AG04450 (cell line): ENCODE data around the gene FNDC11. TPM values are rescaled to one million over a fixed set of nuclear protein-coding genes. Genes with fewer than 3 reads are reported as not detected.

Experiments used
- CTCF ChIA-PET: fragments of 300-600, 350-600 bp; formaldehyde crosslinking; extraction: SDS; loops from one replicate; lab custom pipeline; 2022; ENCODE audit warnings: antibody characterized with exemption, inconsistent platforms; lab: Charles Lee
- POLR2A ChIA-PET: fragments of 350-600 bp; formaldehyde crosslinking; extraction: SDS; loops from one replicate; lab custom pipeline; 2021; ENCODE audit warnings: antibody characterized with exemption, inconsistent platforms; lab: Yijun Ruan, JAX
- DNase-seq: peaks from one replicate; pipeline ENCODE4 v3.0.0-alpha.2; 2011; ENCODE audit warnings: low read depth, low spot score
- H3K27ac ChIP-seq: one replicate; pipeline ENCODE4 v1.5.1; 2012; ENCODE audit warnings: low read depth, low read length, control low read depth
- H3K27me3 ChIP-seq: one replicate; pipeline ENCODE4 v1.6.0; 2012; ENCODE audit warnings: low read length; ENCODE audit not compliant: control insufficient read depth, insufficient read depth
- H3K4me3 ChIP-seq: 2 replicates; pipeline ENCODE4 v1.5.1; 2011; ENCODE audit warnings: mild to moderate bottlenecking, low read depth, low read length, control low read depth
- H3K9me3 ChIP-seq: 2 replicates; pipeline ENCODE4 v1.5.1; 2012; ENCODE audit warnings: low read length; ENCODE audit not compliant: control insufficient read depth, insufficient read depth
- CTCF ChIP-seq: IDR thresholded peaks from 2 replicates; pipeline ENCODE4 v1.5.1; 2011; ENCODE audit warnings: low read depth, low read length, control low read depth, inconsistent platforms
- polyA plus RNA-seq: library from polyadenylated mRNA; depleted of rRNA; stranded (reverse); fragments of >200 nt; gene quantifications from 2 replicates; pipeline ENCODE4 v1.2.3, GENCODE V29; 2011

The FNDC11 gene
- polyA plus RNA-seq, 1 experiment, result 0.64 TPM

- Histone ChIP-seq H3K27me3 (peaks cover 6% of the 10 kb centered on the region), H3K9me3 (no peaks in the 10 kb centered on the region; the same call in 1 of the 2 replicates), H3K4me3 (no peak overlapping the region), H3K27ac (no peak overlapping the region)
- TF ChIP-seq CTCF, result no peak
- DNase-seq, result no peak
- ChIA-PET POLR2A (interaction anchor here (1.8 kb wide), 2 partner anchors 18 to 326 kb away, joined by 8 to 12 read pairs; partner anchors contain the start of genes PPDPF and TPD52L2), CTCF (interaction anchor here (1.1 to 2.7 kb wide), 4 partner anchors 14 to 434 kb away, joined by 3 to 24 read pairs (median 7); no protein-coding TSS in a partner anchor)
Measured at GRCh38 chr20:63539092-63539430, 14.9 kb upstream of the FNDC11 start.

- POLR2A ChIA-PET, result interaction anchor here (0.6 kb wide), 1 partner anchor 606 kb away, joined by 3 read pairs; no protein-coding TSS in a partner anchor
- no peak overlapping the region for H3K27ac ChIP-seq
- no peak for TF ChIP-seq CTCF
- H3K27me3 ChIP-seq, result peaks cover 5% of the 10 kb centered on the region
- no peak overlapping the region for H3K4me3 ChIP-seq
- H3K9me3 ChIP-seq, result no peaks in the 10 kb centered on the region; the same call in 1 of the 2 replicates
- DNase-seq, result no peak
- CTCF ChIA-PET, result interaction anchor here (1.4 to 2.7 kb wide), 2 partner anchors 324 to 433 kb away, joined by 4 to 24 read pairs; no protein-coding TSS in a partner anchor
Measured at GRCh38 chr20:63539441-63540370, 14.3 kb upstream of the FNDC11 start.

DNA sequence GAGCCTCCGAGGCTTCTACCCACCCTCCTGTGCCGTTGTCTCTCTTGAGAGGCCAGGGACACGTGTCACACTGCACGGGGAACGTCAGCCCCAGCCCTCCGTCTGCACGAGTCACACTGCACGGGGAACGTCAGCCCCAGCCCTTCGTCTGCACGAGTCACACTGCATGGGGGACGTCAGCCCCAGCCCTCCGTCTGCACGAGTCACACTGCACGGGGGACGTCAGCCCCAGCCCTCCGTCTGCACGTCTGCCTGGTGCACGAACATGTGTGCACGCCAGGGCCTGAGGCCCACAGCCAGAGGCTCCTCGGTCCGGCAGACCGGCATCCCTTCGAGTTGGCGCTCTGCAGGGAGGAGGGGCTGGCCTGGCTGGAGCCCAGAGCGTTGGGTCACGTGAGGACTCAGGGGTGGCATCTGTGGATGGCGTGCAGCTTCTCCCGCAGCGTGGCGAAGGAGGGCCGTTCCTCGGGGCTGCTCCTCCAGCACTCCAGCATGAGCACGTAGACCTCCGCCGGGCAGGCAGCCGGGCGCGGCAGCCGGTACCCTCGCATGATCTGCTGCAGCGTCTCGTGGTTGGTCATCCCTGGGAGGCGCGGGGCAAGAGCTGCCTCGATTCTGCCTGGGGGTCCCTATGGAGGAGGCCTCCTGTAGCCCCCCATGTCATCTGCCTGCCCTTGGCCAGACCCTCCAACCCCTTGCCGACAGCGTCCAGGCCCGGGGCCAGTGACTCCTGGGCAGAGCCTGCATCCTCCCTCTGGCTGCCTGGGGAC, 13.4 kb upstream of the FNDC11 start:
- ChIA-PET POLR2A (interaction anchor here (0.6 kb wide), 1 partner anchor 606 kb away, joined by 3 read pairs; no protein-coding TSS in a partner anchor), CTCF (no interaction called here)
- H3K27ac ChIP-seq, result no peak overlapping the region
- no peak for TF ChIP-seq CTCF
- no peak overlapping the region for H3K4me3 ChIP-seq
- H3K9me3 ChIP-seq, result no peaks in the 10 kb centered on the region; the same call in 1 of the 2 replicates
- no peak for DNase-seq
- peaks cover 12% of the 10 kb centered on the region for H3K27me3 ChIP-seq

GRCh38 chr20:63541371-63541770, 12.6 kb upstream of the FNDC11 start:
- no peak for TF ChIP-seq CTCF
- no peak overlapping the region for H3K27ac ChIP-seq
- no peak for DNase-seq
- H3K9me3 ChIP-seq, result no peaks in the 10 kb centered on the region; the same call in 1 of the 2 replicates
- no peak overlapping the region for H3K4me3 ChIP-seq
- peaks cover 15% of the 10 kb centered on the region for H3K27me3 ChIP-seq
- POLR2A ChIA-PET, result no interaction called here
- CTCF ChIA-PET, result no interaction called here
